Measurements from ENCODE around the gene SMG6.

SMG6 gene

DNA sequence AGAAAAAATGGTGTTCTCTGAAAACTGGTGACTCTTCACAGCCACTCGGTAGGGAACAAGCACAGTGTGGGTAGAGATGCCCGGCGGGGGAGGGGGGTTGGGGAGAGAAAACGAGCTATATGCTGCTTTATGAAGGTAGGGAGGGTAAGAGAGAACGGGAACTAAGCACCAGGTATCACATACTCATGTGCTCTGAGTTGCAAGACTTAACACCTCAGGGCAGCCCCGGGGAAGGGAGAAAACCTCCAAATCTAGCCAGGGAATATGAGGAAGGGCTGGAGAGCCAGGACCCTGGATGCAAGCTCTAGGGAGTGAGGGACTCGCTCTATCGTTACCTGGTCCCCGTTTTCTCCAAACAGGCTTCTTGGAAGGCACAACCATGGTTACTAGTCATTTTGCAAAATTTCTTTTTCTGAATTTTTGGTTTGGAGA, 213.4 kb downstream of the SMG6 start:
- DNase-seq = no peak
- peaks cover 5% of the 10 kb centered on the region for H3K36me3 ChIP-seq
- no peak for TF ChIP-seq CTCF (IDR thresholded peaks at IDR 0.05; ENCODE audit: low read depth, low read length)
- H3K27me3 ChIP-seq (ENCODE audit: insufficient read depth, low read depth, severe bottlenecking) = no peaks in the 10 kb centered on the region
- no peak overlapping the region for H3K4me3 ChIP-seq (ENCODE audit: low read depth, low read length)
- H3K9me3 ChIP-seq (ENCODE audit: severe bottlenecking) = no peaks in the 10 kb centered on the region
- H3K27ac ChIP-seq = no peak overlapping the region

DNA sequence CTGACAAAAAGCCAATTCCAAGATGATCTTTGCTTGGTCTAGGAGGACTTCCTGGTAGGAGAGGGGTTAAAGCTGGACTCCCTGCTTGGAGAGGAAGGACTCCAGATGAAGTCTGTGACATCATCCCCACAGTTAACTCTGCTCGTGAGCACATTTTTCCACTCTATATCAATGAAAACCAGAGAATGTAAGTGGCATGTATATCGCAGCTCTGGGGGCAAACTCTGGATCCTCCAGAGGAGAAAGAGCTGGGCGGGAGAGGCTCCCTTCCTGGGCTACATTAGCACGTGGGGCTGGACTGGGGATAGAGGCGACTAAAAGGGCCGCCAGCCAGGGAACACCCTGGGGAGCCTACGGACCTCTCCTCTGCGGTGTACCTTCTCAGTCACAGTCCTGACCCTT, 214.6 kb downstream of the SMG6 start:
- Histone ChIP-seq H3K36me3 (peaks cover 9% of the 10 kb centered on the region; the same call in 1 of the 2 replicates), H3K4me3 (ENCODE audit: low read depth, low read length) (no peak overlapping the region), H3K9me3 (ENCODE audit: severe bottlenecking) (no peaks in the 10 kb centered on the region), H3K27ac (no peak overlapping the region), H3K27me3 (ENCODE audit: insufficient read depth, low read depth, severe bottlenecking) (no peaks in the 10 kb centered on the region)
- DNase-seq = no peak
- no peak for TF ChIP-seq CTCF (IDR thresholded peaks at IDR 0.05; ENCODE audit: low read depth, low read length)

- no peak for DNase-seq
Observed at GRCh38 chr17:2087597-2088211, 215.9 kb downstream of the SMG6 start.

GRCh38 chr17:2086306-2086705, 217.3 kb downstream of the SMG6 start:
- no peak for TF ChIP-seq CTCF (IDR thresholded peaks at IDR 0.05; ENCODE audit: low read depth, low read length)
- H3K36me3 ChIP-seq = peaks cover 22% of the 10 kb centered on the region

More at GRCh38 chr17:2087597-2088211, 215.9 kb downstream of the SMG6 start:
- Histone ChIP-seq H3K27me3 (ENCODE audit: insufficient read depth, low read depth, severe bottlenecking) (no peaks in the 10 kb centered on the region), H3K9me3 (ENCODE audit: severe bottlenecking) (no peaks in the 10 kb centered on the region), H3K27ac (no peak overlapping the region), H3K36me3 (peaks cover 13% of the 10 kb centered on the region), H3K4me3 (ENCODE audit: low read depth, low read length) (no peak overlapping the region)
- no peak for TF ChIP-seq CTCF (IDR thresholded peaks at IDR 0.05; ENCODE audit: low read depth, low read length)

DNA sequence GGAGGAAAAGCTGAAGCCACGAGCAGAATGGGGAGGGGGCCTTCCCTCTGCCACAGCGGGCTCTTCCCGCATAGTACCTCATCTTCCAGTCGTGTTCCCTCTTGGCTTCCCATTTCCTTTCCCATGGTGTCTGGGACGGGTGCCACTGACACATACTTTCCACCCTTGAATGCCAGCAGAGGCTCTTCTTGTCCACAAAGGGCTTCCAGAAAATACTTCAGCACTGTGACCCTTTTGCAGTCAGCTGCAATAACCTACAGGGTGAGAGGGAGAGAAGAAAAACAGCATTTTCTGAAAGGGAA, 218.0 kb downstream of the SMG6 start:
- Histone ChIP-seq H3K36me3 (peaks cover 29% of the 10 kb centered on the region), H3K27me3 (ENCODE audit: insufficient read depth, low read depth, severe bottlenecking) (no peaks in the 10 kb centered on the region), H3K4me3 (ENCODE audit: low read depth, low read length) (no peak overlapping the region), H3K9me3 (ENCODE audit: severe bottlenecking) (no peaks in the 10 kb centered on the region), H3K27ac (no peak overlapping the region)
- no peak for DNase-seq
- TF ChIP-seq CTCF (IDR thresholded peaks at IDR 0.05; ENCODE audit: low read depth, low read length) = no peak

More at GRCh38 chr17:2086306-2086705, 217.3 kb downstream of the SMG6 start:
- DNase-seq = no peak
- Histone ChIP-seq H3K27me3 (ENCODE audit: insufficient read depth, low read depth, severe bottlenecking) (no peaks in the 10 kb centered on the region), H3K27ac (no peak overlapping the region), H3K9me3 (ENCODE audit: severe bottlenecking) (no peaks in the 10 kb centered on the region), H3K4me3 (ENCODE audit: low read depth, low read length) (no peak overlapping the region)
